ENCODE results near the gene ACVR1. TPM values are rescaled to one million over a fixed set of nuclear protein-coding genes. Genes with fewer than 3 reads are reported as not detected.

The ACVR1 gene
- 10 to 100 TPM in 2 of 4 donors, 1 to 10 TPM in 2; 4.7 to 18.7 (median 10.3) TPM for total RNA-seq

DNA sequence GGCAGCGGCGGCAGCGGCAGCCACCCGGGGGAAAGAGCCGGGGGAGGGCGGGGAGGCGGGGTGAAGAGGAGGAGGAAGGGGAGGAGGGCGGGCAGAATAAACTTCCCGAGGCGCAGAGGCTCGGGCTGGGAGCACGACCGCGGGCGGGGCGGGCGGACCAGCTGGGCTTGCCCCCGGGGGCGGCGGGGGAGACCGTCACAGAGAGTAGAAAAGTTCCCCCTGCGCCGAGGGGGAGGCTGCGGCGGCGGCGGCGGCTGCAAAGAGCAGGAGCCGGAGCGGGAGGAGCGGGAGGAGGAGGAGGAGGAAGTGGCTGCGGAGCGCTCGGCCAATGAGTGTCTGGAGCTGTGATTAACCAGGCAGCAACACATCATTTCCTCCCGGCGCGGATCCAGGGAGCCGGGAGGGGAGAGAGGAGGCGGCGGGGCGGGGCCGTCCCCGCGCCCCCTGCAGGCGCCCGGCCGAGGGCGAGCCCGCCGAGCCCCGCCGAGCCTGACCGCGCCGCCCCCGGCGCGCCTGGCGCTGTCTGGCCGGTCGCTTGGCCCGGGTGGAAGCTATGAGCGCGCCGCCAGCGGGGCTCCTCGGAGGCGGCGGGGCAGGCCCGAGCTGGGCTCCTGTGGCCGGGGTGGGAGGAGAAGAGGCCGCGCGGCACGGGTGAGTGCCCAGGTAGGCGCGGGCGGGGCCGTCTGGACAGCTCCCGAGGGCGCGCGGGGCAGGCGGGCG, at the start of gene ACVR1:
ACVR1 (minus strand) TSS at position 265 of the 720 bp plus-strand sequence. CDS start 76,837 bp downstream, outside the sequence.
- Histone ChIP-seq H3K36me3 (no peaks in the 10 kb centered on the region), H3K9me3 (no peaks in the 10 kb centered on the region), H3K27ac (peak within 1 kb of the TSS; percentile 96 to 99 (median 98)), H3K4me1 (peaks cover 6 to 50% (median 23%) of the 10 kb centered on the region in 3 donors), H3K4me3 (peak within 1 kb of the TSS; percentile 87 to 93 (median 90)), H3K27me3 (no peaks in the 10 kb centered on the region)
- WGBS, 2 donors: 0 to 1% methylated on average over 19 to 27 of the region's 85 CpGs
- intact Hi-C loops (cut with DNase I): loop anchor here (10.0 kb wide), 1 partner anchor 91 kb away; no protein-coding TSS in a partner anchor
- TF ChIP-seq, protein P1, sequence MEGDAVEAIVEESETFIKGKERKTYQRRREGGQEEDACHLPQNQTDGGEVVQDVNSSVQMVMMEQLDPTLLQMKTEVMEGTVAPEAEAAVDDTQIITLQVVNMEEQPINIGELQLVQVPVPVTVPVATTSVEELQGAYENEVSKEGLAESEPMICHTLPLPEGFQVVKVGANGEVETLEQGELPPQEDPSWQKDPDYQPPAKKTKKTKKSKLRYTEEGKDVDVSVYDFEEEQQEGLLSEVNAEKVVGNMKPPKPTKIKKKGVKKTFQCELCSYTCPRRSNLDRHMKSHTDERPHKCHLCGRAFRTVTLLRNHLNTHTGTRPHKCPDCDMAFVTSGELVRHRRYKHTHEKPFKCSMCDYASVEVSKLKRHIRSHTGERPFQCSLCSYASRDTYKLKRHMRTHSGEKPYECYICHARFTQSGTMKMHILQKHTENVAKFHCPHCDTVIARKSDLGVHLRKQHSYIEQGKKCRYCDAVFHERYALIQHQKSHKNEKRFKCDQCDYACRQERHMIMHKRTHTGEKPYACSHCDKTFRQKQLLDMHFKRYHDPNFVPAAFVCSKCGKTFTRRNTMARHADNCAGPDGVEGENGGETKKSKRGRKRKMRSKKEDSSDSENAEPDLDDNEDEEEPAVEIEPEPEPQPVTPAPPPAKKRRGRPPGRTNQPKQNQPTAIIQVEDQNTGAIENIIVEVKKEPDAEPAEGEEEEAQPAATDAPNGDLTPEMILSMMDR (IDR thresholded peaks at IDR 0.05): peak in 5 of 6 experiments; percentile 15 to 53 (median 35)
- peak in 2 of 4 donors; percentile 31 to 75 for TF ChIP-seq POLR2A (IDR thresholded peaks at IDR 0.05)
- DNase-seq: peak; percentile 62

DNA sequence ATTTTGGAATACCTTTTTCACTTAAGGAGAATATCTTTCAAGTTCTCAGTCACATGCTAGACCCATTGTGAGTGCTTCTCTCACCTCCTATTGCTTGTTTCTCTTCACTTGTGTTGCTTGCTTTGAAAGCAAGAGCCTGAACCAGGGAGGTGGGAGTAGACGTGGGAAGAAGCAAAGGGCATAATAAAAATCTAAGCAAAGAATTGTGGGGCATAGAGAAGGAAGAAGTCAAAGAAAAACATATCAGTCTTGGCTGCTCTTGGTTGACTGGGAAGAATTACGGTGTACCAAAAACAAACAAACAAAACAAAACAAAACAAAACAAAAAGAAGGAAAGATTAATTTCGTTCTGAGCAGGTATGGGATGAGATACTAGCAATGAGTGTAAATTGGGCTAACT, 48.9 kb upstream of the ACVR1 start:
- Histone ChIP-seq H3K4me1 (no peaks in the 10 kb centered on the region), H3K27ac (no peak overlapping the region), H3K4me3 (no peak overlapping the region), H3K36me3 (no peaks in the 10 kb centered on the region), H3K27me3 (no peaks in the 10 kb centered on the region), H3K9me3 (no peaks in the 10 kb centered on the region)
- DNase-seq: no peak
- TF ChIP-seq POLR2A (IDR thresholded peaks at IDR 0.05): no peak
- TF ChIP-seq, protein P1 (IDR thresholded peaks at IDR 0.05): no peak
- 71 to 75% methylated on average over 3 of the region's 3 CpGs for WGBS, 2 donors
- intact Hi-C loops (cut with DNase I): no loop called here

DNA sequence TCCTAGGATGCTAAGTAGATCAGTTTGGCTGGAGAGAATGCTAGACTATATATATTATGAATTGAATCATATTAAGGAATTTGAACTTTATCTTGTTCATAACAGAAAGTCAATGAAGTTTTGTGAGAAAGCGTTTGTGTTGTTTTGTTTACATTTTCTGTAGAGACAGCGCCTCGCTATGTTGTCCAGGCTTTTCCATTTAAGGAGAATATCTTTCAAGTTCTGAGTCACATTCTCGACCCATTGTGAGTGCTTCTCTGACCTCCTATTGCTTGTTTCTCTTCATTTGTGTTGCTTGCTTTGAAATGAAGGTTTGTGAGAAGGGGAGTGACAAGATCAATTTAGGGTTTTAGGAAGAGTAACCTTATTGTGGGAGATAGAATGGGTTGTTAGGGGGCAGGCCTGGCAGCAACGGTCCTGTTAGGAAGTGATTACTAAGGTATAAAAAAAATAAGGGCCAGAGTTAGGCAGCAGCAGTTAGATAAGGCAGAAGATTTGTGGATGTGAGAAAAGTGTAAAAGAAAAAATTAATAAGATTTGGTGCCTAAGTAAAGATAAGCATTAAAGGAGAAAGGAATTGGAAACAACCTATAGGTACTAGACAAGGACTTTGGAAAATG, 47.6 kb upstream of the ACVR1 start:
- 60 to 61% methylated on average over 5 of the region's 5 CpGs for WGBS, 2 donors
- Histone ChIP-seq H3K36me3 (no peaks in the 10 kb centered on the region), H3K27me3 (no peaks in the 10 kb centered on the region), H3K4me1 (no peaks in the 10 kb centered on the region), H3K4me3 (no peak overlapping the region), H3K9me3 (no peaks in the 10 kb centered on the region), H3K27ac (no peak overlapping the region)
- intact Hi-C loops (cut with DNase I): no loop called here
- DNase-seq: no peak
- TF ChIP-seq POLR2A (IDR thresholded peaks at IDR 0.05): no peak
- TF ChIP-seq, protein P1 (IDR thresholded peaks at IDR 0.05): no peak

DNA sequence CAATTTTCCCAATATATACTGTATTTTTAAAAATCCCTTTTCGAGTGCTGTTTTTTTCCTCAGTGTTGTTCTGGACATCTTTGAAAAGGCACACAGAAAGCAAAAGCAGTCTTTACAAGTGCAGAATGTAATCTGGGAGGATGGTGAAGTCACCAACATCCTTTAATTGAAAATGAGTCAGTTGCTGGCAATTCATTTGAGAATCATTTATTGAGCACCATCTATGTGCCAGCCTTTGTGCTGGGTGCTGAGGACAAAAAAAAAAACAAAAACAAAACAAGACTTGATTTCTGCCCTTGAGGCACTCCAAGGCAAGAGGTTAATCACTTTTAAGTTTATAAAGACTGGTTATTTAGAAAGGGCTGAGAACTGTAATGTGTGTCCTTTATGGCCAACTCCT, 46.7 kb upstream of the ACVR1 start:
- DNase-seq: no peak
- Histone ChIP-seq H3K36me3 (no peaks in the 10 kb centered on the region), H3K9me3 (no peaks in the 10 kb centered on the region), H3K4me1 (no peaks in the 10 kb centered on the region), H3K27ac (no peak overlapping the region), H3K27me3 (no peaks in the 10 kb centered on the region), H3K4me3 (no peak overlapping the region)
- WGBS, 2 donors: 86 to 89% methylated on average over 1 of the region's 1 CpG
- no peak for TF ChIP-seq POLR2A (IDR thresholded peaks at IDR 0.05)
- TF ChIP-seq, protein P1 (IDR thresholded peaks at IDR 0.05): no peak
- intact Hi-C loops (cut with DNase I): no loop called here

DNA sequence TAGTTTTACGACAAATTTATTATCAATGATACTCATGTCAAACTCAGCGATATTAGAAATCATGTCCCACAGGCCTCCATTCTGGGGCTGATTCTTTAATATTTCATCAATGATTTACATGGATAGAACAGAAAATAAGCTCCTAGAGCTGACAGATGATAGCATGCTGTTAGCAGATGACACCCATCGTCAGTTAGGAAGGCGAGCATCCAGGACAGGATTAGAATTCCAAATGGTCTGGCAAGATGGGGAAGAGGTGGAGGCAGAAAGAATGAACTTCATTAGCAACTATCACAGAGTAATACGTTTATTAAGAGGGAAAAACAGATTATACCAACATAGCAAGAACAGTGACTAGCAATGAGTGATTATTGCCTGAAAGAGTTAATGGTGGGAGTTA, 46.2 kb upstream of the ACVR1 start:
- H3K36me3 ChIP-seq: no peaks in the 10 kb centered on the region
- no peaks in the 10 kb centered on the region for H3K4me1 ChIP-seq
- DNase-seq: no peak
- intact Hi-C loops (cut with DNase I): no loop called here
- no peak overlapping the region for H3K27ac ChIP-seq
- no peak for TF ChIP-seq POLR2A (IDR thresholded peaks at IDR 0.05)
- TF ChIP-seq, protein P1 (IDR thresholded peaks at IDR 0.05): no peak
- H3K4me3 ChIP-seq: no peak overlapping the region
- H3K9me3 ChIP-seq: no peaks in the 10 kb centered on the region
- H3K27me3 ChIP-seq: no peaks in the 10 kb centered on the region
- WGBS, 2 donors: 76 to 81% methylated on average over 5 of the region's 5 CpGs

Measured in esophagus squamous epithelium (tissue), 5 donors.